ENCODE data around the gene LIAS.
"Not testable (repeated sequence)": the region's sequence is repeated elsewhere in the genome, so short reads cannot be mapped to it uniquely, and the experiment has no call there.

LIAS gene

DNA sequence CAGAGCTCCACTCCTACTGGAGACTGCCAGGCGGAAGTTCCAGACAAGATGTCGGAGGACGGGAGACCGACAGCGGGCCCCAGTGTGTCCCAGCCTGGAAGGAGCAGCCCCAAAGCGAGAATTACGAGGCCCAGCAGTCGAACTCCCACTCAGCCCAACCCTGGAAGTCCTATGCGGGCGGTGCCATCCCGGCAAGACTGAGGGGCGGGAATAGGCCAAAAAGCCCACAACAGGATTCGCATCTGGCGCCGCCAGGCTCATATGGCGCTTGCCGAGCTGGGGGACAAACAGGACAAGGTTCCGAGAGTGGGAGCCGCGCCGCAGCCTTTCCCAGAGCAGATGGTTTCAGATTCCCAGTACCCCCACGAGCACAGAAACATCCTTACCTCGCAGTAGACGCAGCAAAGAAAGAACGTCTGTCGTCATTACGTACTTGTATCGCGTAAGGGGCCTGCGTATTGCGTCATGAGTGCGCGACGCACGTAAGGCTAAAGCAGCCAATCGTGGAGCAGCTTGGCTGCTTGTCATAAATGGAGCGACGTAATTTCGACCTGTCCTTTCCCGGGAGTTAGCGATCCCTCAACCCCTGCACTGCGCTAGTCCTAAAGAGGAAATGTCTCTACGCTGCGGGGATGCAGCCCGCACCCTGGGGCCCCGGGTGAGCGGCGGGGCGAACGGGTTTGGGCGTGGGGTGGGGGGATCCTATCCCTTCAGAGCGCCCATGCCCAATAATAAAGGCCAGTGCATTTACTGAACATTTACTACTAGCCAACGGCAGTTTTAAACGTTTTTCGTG lies at the start of gene LIAS, which contains the start of gene RPL9:
TSS of gene LIAS (plus strand) at position 552 of the 796 bp plus-strand sequence. CDS start at position 614, 62 bp downstream.
TSS of gene RPL9 (minus strand) at position 418 of the 796 bp plus-strand sequence. CDS start 483 bp downstream, outside the sequence.
- peak; percentile 96 for DNase-seq (ENCODE audit: low read depth)

GRCh38 chr4:39410415-39410814 lies 48.4 kb upstream of the LIAS start:
- DNase-seq (ENCODE audit: low read depth): no peak

DNA sequence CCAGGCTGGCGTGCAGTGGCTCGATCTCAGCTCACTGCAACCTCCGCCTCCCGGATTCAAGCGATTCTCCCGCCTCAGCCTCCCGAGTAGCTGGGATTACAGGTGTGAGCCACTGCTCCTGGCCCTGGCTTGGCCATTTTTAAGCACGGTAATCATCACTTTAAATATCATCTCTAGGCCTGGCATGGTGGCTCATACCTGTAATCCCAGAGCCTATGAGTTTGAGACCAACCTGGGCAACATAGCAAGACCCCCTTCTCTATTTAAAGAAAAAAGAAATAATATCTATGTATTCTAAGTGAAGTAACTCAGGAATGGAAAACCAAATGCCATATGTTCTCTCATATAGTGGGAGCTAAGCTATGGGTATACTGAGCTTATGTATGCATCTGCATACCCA lies 47.3 kb upstream of the LIAS start:
- DNase-seq (ENCODE audit: low read depth): not testable (repeated sequence)

GRCh38 chr4:39415678-39416283 lies 43.1 kb upstream of the LIAS start:
- no peak for DNase-seq (ENCODE audit: low read depth)

DNA sequence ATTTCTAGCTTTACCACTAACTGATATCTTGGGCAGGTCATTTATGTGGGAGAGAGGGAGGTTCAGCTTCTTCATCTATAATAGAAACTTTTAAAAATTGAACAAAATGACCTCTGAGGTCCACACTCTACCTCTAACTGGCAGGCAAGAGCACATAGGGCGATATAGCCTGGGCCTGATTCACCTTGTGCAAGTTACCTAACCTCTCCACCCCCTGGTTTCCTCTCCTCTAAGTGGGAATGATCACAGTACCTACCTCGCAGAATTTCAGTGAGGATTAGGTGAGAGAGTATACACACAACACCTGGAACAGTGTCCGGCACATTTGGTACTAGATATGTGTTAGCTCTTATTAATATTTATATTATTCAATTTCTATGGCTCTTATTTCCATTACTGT lies 36.6 kb upstream of the LIAS start:
- no peak for DNase-seq (ENCODE audit: low read depth)

DNA sequence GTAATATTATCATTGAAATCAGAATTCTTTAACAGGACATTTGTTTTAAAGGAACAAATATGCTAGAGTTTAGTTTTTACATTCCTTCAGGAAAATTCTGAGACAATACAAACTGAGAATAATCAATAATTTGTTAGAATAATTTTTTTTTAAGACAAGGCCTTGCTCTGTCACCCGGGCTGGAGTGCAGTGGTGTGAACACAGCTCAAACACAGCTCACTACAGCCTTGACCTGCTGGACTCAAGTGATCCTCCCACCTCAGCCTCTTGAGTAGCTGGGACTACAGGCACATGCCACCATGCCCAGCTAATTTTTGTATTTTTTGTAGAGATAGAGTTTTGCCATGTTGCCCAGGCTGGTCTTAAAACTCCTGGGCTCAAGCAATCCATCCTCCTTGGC lies 33.6 kb upstream of the LIAS start:
- not testable (repeated sequence) for DNase-seq (ENCODE audit: low read depth)

DNA sequence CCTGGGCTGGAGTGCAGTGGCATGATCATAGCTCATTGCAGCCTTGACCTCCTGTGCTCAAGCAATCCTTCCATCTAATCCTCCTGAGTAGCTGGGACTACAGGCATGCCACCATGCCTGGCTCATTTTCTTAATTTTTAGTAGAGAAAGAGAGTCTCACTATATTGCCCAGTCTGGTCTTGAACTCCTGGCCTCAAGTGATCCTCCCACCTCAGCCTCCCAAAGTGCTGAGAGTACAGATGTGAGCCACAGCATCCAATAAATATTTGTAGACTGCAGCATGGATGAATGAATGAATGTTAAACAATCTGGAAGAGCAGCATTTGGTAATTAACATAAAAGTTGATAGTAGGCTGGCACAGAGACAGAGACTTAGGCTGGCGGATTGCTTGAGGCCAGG lies 32.1 kb upstream of the LIAS start:
- DNase-seq (ENCODE audit: low read depth): no peak

GRCh38 chr4:39427520-39428114 lies 31.2 kb upstream of the LIAS start:
- no peak for DNase-seq (ENCODE audit: low read depth)

GRCh38 chr4:39429476-39430334 lies 29.2 kb upstream of the LIAS start:
- no peak for DNase-seq (ENCODE audit: low read depth)

DNA sequence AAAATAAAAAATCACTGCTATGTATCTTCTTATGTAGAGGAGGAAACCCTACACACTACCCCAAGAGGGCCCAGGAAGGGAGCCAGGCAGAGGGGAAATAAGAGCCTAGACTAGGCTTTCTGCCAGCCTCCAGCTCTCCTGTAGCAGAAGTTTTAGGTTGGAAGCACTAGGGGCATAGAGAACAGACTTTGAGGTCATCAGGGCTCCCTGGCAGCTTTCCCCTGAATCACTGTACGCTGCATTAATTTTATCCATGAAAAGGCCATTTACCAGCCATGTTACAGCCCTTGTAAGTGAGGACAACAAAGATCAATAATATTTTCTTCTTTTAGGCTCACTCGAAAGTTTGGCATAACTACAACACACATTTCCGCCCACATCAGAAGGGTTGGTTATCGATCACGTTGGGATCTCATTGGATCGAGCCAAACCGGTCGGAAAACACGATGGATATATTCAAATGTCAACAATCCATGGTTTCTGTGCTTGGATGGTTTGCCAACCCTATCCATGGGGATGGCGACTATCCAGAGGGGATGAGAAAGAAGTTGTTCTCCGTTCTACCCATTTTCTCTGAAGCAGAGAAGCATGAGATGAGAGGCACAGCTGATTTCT lies 24.9 kb upstream of the LIAS start:
- DNase-seq (ENCODE audit: low read depth): no peak

- no peak for DNase-seq (ENCODE audit: low read depth)
Measured at GRCh38 chr4:39435659-39436563, 22.9 kb upstream of the LIAS start.

DNA sequence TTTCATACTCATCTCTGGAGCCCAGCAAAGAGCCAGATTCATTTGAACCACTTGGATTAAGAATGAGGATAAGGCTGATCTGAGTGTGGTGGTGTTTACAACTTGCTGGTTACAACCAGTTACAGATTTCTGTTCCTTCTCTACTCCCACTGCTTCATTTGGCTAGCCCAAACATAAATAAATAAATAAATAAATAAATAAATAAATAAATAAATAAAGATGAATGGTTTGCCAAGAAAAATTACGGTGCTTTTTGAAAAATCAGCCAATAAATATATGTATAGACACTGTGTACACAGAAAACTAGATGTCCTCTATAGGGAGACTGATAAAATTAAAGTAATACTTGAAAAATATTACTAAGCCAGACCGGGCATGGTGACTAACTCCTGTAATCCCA lies 17.3 kb upstream of the LIAS start:
- DNase-seq (ENCODE audit: low read depth): no peak

GRCh38 chr4:39442998-39443397 lies 15.9 kb upstream of the LIAS start:
- DNase-seq (ENCODE audit: low read depth): no peak

- DNase-seq (ENCODE audit: low read depth): no peak
Measured at GRCh38 chr4:39446483-39446841, 12.4 kb upstream of the LIAS start.

- DNase-seq (ENCODE audit: low read depth): peak; percentile 14
Measured at GRCh38 chr4:39446842-39447573, 11.8 kb upstream of the LIAS start.

DNA sequence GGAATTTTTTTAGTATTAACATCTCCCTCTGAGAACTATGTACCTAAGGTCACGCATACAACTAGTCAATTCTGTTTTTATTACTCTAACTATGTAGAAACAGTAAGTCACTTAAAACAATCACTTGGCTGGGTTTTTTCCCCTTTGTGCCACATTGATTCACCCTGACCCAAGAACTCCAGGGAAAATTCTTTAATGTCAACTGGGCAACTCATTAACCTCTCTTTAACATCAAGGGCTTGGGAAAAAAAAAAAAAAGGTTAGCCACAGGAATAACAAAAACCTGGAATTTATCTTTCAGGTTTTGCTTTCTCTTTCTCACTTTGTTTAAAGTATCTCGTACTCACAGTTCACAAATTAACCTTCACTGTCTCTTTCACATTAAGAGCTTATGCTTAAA lies 8.2 kb upstream of the LIAS start:
- DNase-seq (ENCODE audit: low read depth): no peak

DNA sequence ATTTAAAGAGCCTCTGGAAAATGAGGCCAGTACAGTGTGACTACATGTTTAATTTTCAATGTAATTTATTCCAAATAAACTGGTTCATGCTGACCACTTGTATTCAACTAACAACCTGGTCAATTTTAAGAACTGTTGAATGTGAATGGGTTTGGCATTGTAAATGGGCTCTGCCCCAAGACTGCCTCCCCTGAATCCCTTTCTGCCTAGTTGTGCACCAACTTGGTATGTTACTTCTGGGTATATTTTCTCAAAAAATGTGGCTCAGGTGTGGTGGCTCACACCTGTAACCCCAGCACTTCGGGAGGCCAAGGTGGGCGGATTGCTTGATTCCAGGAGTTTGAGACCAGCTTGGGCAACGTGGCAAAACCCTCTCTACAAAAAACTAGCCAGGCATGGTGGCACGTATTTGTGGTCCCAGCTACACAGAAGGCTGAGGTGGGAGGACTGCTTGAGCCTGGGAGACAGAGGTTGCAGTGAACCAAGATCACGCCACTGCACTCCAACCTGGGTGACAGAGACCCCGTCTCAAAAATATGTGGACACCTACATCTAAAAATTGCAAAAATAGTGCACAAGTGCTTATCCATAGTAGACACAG lies 7.3 kb upstream of the LIAS start:
- DNase-seq (ENCODE audit: low read depth): no peak

GRCh38 chr4:39452153-39452859 lies 6.5 kb upstream of the LIAS start:
- no peak for DNase-seq (ENCODE audit: low read depth)

Measured in stromal cell of bone marrow (primary cell).